Epidermal melanocyte (primary cell): Measurements from ENCODE around the gene RNF7.
"Not testable (repeated sequence)": the region's sequence is repeated elsewhere in the genome, so short reads cannot be mapped to it uniquely, and the experiment has no call there.

Experiments used
- DNase-seq: peaks from one replicate; pipeline ENCODE4 v3.0.0; 2011; ENCODE audit warnings: low spot score; ENCODE audit not compliant: insufficient read length

The RNF7 gene

GRCh38 chr3:141777957-141778813 is 40.1 kb downstream of the RNF7 start:
- no peak for DNase-seq

- DNase-seq: no peak
Observed at GRCh38 chr3:141779667-141780066, 41.6 kb downstream of the RNF7 start.

GRCh38 chr3:141782386-141782932 is 44.4 kb downstream of the RNF7 start:
- no peak for DNase-seq

- DNase-seq: no peak
Observed at GRCh38 chr3:141783632-141784031, 45.5 kb downstream of the RNF7 start.

- no peak for DNase-seq
Observed at GRCh38 chr3:141784096-141784495, 46.0 kb downstream of the RNF7 start.

GRCh38 chr3:141784531-141784930 is 46.4 kb downstream of the RNF7 start:
- no peak for DNase-seq

GRCh38 chr3:141788149-141788548 is 50.1 kb downstream of the RNF7 start:
- no peak for DNase-seq

- DNase-seq: not testable (repeated sequence)
Observed at GRCh38 chr3:141788750-141789149, 50.7 kb downstream of the RNF7 start.

- DNase-seq: no peak
Observed at GRCh38 chr3:141789281-141789680, 51.2 kb downstream of the RNF7 start.

- DNase-seq: no peak
Observed at GRCh38 chr3:141790171-141790570, 52.1 kb downstream of the RNF7 start.

GRCh38 chr3:141792495-141792894 is 54.4 kb downstream of the RNF7 start:
- no peak for DNase-seq

- DNase-seq: no peak
Observed at GRCh38 chr3:141793476-141794260, 55.6 kb downstream of the RNF7 start.

GRCh38 chr3:141795276-141795675 is 57.2 kb downstream of the RNF7 start:
- no peak for DNase-seq

GRCh38 chr3:141795741-141796080 is 57.6 kb downstream of the RNF7 start:
- DNase-seq: no peak

- no peak for DNase-seq
Observed at GRCh38 chr3:141796081-141796888, 58.2 kb downstream of the RNF7 start.
